Left hindlimb (tissue), 1 donor: Measurements from ENCODE around the gene CLECL1.
"Not testable (repeated sequence)": the region's sequence is repeated elsewhere in the genome, so short reads cannot be mapped to it uniquely, and the experiment has no call there.

Experiments used
- DNase-seq: peaks from one replicate; pipeline ENCODE4 v3.0.0-alpha.2; 2018

The CLECL1 gene

GRCh38 chr12:9718968-9719367, 13.9 kb downstream of the CLECL1 start:
- DNase-seq, result no peak

DNA sequence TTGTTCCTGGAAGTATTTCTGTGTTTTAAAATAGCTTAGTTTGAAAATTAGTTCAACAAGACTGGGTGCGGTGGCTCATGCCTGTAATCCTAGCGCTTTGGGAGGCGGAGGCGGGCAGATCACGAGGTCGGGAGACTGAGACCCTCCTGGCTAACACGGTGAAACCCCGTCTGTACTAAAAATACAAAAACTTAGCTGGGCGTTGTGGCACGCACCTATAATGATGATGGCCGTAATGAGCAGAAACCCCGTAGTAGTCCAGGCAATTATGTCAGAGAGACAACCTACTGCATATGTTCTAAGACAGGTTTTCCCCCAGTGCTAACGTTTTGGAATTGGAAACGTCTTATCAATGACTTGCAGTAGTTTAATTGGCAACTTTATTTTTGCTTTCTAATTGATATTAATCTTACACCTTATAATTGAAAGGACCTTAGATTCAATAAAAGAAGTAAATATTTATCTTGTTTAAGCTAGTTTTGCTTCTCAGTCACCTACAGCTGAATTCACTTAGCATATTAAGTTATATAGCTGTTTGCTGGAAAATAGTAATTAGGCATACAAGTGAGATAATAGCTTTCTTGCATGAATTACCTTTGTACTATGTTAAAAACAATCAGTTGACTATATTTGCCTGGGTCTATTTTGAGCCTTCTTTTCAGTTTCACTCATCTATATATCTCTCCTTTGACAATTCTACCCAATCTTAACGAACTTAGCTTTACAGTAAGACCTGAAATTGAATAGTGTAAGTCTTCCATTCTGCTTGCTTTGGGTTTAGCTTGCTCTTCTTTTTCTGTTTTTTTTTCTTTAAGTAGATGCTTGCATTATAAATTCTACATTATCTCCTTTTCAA, 15.6 kb downstream of the CLECL1 start:
- no peak for DNase-seq

GRCh38 chr12:9713032-9713558, 19.8 kb downstream of the CLECL1 start:
- not testable (repeated sequence) for DNase-seq

DNA sequence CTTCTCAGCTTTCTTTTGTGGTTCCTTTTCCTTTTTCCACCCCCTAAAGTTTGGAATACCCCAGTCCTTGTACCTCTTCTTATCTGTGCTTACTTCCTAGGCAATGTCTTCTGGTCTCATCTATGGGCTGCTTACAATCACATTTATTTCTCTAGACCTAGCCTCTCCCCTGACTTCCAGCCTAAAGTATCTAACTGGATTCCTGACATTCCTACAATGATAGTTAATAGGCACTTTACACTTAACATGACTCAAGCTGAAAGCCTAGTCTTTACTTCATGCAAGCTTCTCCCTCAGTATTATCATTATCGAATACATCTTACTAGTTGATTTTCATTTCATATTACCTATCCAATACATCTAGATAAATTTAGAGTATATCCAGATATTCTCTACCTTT, 21.2 kb downstream of the CLECL1 start:
- no peak for DNase-seq

- DNase-seq, result no peak
These were observed 22.1 kb downstream of the CLECL1 start for GRCh38 chr12:9710584-9711375.

DNA sequence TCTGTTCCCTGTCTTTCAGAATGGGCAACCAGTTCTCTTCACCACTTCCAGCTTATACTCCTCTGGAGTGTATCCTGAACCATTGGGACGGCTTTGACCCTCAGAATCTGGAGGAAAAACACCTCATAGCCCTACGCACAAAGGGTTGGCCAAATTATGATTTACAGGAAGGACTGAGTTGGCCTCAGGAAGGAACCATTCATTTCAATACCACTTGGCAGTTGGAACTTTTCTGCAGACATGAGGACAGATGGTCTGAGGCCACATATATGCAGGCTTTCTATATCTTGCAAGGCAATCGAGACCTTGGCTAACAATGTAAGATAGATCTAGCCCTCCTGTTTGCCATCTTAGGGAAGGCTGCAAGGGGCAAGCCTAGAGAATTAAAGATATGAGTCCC, 24.0 kb downstream of the CLECL1 start:
- no peak for DNase-seq

- DNase-seq, result peak; percentile 45
These were observed 24.8 kb downstream of the CLECL1 start for GRCh38 chr12:9707864-9708808.

GRCh38 chr12:9707356-9707755, 25.5 kb downstream of the CLECL1 start:
- DNase-seq, result no peak

DNA sequence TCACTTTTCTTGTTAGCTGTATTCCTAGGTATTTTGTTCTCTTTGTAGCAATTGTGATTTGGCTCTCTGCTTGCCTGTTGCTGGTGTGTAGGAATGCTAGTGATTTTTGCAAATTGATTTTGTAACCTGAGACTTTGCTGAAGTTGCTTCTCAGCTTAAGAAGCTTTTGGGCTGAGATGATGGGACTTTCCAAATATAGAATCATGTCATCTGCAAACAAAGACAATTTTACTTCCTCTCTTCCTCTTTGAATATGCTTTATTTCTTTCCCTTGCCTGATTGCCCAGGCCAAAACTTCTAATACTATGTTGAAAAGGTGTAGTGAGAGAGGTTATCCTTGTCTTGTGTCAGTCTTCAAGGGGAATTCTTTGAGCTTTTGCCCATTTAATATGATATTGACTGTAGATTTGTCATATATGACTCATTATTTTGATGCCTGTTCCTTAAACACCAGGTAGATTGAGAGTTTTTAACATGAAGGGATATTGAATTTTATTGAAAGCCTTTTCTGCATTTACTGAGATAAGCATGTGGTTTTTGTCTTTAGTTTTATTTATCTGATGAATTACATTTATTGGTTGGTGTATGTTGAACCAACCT, 26.7 kb downstream of the CLECL1 start:
- no peak for DNase-seq

DNA sequence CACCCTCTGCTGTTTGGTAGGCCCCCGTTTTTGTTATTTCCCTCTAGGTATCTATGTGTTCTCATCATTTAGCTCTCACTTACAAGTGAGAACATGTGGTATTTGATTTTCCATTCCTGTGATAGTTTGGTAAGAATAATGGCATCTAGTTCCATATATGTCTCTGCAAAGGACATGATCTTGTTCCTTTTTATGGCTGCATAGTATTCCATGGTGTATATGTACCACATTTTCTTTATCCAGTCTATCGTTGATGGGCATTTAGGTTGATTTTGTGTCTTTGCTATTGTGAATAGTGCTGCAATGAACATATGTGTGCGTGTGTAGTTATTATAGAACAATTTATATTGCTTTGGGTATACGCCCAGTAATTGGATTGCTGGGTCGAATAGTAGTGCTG, 28.3 kb downstream of the CLECL1 start:
- not testable (repeated sequence) for DNase-seq

DNA sequence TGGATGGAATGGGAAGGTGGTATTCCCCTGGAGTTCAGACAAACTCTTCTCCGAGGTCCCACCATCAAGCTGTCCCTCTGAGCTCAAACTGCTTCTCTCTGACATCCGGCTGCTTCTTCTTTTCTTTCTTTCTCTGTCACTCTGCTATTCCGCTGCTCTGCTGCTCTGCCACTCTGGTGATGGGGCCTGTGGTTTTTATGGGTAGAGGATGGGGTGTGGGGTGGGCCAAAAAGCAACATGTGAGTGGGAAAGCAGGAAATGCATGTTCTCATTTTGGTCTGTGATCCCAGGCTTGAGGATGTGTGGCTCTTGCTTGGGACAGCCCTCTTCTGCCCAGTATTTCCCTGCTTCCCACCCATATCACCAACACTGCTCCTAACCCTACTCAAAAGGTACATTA, 30.6 kb downstream of the CLECL1 start:
- no peak for DNase-seq

- DNase-seq, result no peak
These were observed 31.3 kb downstream of the CLECL1 start for GRCh38 chr12:9701380-9702154.

GRCh38 chr12:9700606-9700956, 32.3 kb downstream of the CLECL1 start:
- no peak for DNase-seq

DNA sequence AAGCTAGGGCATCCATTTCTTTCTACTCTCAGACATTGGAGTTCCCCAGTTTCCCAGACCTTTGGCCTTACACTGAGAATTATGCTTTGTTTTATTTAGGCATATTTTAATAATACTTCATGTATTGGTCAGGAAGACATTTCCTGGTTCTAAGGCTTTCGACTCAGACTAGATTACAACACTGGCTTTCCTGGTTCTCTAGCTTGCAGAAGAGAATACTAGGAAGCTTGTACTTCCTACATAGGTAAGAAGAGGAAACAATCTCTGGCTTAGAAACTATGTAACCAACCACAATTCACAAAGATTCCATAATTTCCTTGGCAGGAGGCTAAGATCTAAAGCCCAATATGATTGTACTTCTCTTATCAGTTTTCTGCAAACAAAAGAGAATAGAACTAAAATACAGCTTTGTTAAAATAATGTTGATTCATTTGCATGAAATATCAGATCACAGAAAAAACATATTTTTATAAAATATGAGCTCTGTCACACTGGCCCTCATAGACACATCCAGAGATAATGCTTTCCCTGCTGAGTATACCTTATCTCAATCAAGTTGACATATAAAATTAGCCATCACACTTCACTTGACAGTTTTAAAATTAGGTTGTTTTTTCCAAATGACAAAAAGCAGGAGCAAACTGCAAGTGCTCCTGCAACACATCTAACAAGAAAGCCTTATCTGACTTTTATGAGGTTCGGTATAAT, 32.8 kb downstream of the CLECL1 start:
- DNase-seq, result no peak

GRCh38 chr12:9699269-9699897, 33.5 kb downstream of the CLECL1 start:
- no peak for DNase-seq

GRCh38 chr12:9698681-9699080, 34.2 kb downstream of the CLECL1 start:
- no peak for DNase-seq

- no peak for DNase-seq
These were observed 35.3 kb downstream of the CLECL1 start for GRCh38 chr12:9697619-9698018.

DNA sequence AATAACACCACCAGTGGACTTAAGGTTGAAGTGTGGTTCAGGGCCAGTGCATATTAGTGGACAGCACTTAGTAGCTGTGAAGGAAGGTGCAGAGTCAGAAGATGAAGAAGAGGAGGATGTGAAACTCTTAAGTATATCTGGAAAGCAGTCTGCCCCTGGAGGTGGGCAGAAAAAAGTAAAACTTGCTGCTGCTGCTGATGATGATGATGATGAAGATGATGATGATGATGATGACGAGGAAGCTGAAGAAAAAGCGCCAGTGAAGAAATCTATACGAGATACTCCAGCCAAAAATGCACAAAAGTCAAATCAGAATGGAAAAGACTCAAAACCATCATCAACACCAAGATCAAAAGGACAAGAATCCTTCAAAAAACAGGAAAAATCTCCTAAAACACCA, 37.2 kb downstream of the CLECL1 start:
- DNase-seq, result not testable (repeated sequence)

- DNase-seq, result not testable (repeated sequence)
These were observed 37.7 kb downstream of the CLECL1 start for GRCh38 chr12:9695150-9695549.

- DNase-seq, result no peak
These were observed 38.7 kb downstream of the CLECL1 start for GRCh38 chr12:9694241-9694640.
